ENCODE measurements around the gene PRRC2B. TPM values are rescaled to one million over a fixed set of nuclear protein-coding genes. Genes with fewer than 3 reads are reported as not detected.

Gene PRRC2B
- total and polyA plus RNA-seq, 2 experiments from 2014 or later, result 45.0 to 193 TPM

- ATAC-seq (no peak), DNase-seq (ENCODE audit: low spot score) (no peak)
- Mint-ChIP-seq H3K9me3 (peaks cover 23% of the 10 kb centered on the region), H3K4me3 (no peak overlapping the region), H3K4me1 (peaks cover 68% of the 10 kb centered on the region), H3K27me3 (ENCODE audit: insufficient read depth, low read depth, poor library complexity) (peaks cover 21% of the 10 kb centered on the region), H3K36me3 (ENCODE audit: low read depth) (peaks cover 58% of the 10 kb centered on the region), H3K27ac (no peak overlapping the region)
- H3K27ac ChIP-seq (ENCODE audit: low read depth), result no peak overlapping the region
- no peaks in the 10 kb centered on the region for H3K27me3 ChIP-seq (ENCODE audit: insufficient read depth)
- no peak for TF ChIP-seq CTCF (conservative IDR thresholded peaks at IDR 0.05; ENCODE audit: low read depth in 2 of 2)
- no peak for TF ChIP-seq CREB1 (CRISPR knock-in tag; IDR thresholded peaks at IDR 0.05; ENCODE audit: low read depth)
- no peak for TF ChIP-seq EZH2 (IDR thresholded peaks at IDR 0.05; ENCODE audit: low read depth, unreplicated experiment)
- TF ChIP-seq POLR2AphosphoS5 (IDR thresholded peaks at IDR 0.05; ENCODE audit: low read depth), result no peak
- no peak for TF ChIP-seq JUNB (IDR thresholded peaks at IDR 0.05; ENCODE audit: unreplicated experiment)
- TF ChIP-seq ZNF331 (CRISPR knock-in tag; IDR thresholded peaks at IDR 0.05; ENCODE audit: low read depth), result no peak
- no peak for TF ChIP-seq ZNF114 (CRISPR knock-in tag; IDR thresholded peaks at IDR 0.05)
- TF ChIP-seq ZNF462 (CRISPR knock-in tag; IDR thresholded peaks at IDR 0.05), result no peak
- TF ChIP-seq NANOG (IDR thresholded peaks at IDR 0.05; ENCODE audit: borderline replicate concordance), result no peak
- no peak for TF ChIP-seq ETS1 (IDR thresholded peaks at IDR 0.05)
- no peaks in the 10 kb centered on the region for H3K9me2 ChIP-seq (ENCODE audit: insufficient read depth)
- H3K36me3 ChIP-seq (ENCODE audit: insufficient read depth), result 0 out of 2 replicates have a peak, but pooled peaks cover 1% of the 10 kb centered on the region
- H3K79me2 ChIP-seq (replicated peaks; ENCODE audit: insufficient read depth), result peaks cover 100% of the 10 kb centered on the region
- H3F3A ChIP-seq (replicated peaks; ENCODE audit: low read depth), result peaks cover 25% of the 10 kb centered on the region
- H3K4me3 ChIP-seq, result no peak overlapping the region
- H3K4me2 ChIP-seq, result peak overlapping the region; percentile 25; the same call in 1 of the 2 replicates
- H3K4me1 ChIP-seq (ENCODE audit: insufficient read depth), result peaks cover 68% of the 10 kb centered on the region
- H2AFZ ChIP-seq, result no peak overlapping the region
- H4K20me1 ChIP-seq (replicated peaks; ENCODE audit: insufficient read depth), result peaks cover 96% of the 10 kb centered on the region
Measured at GRCh38 chr9:131416509-131416908, 22.6 kb downstream of the PRRC2B start.
